Amniotic stem cell (primary cell): ENCODE data around the gene ARHGEF6.

Source experiments
- DNase-seq: peaks from one replicate; lab custom pipeline; 2025; lab: John Stamatoyannopoulos, UW

ARHGEF6 gene

DNA sequence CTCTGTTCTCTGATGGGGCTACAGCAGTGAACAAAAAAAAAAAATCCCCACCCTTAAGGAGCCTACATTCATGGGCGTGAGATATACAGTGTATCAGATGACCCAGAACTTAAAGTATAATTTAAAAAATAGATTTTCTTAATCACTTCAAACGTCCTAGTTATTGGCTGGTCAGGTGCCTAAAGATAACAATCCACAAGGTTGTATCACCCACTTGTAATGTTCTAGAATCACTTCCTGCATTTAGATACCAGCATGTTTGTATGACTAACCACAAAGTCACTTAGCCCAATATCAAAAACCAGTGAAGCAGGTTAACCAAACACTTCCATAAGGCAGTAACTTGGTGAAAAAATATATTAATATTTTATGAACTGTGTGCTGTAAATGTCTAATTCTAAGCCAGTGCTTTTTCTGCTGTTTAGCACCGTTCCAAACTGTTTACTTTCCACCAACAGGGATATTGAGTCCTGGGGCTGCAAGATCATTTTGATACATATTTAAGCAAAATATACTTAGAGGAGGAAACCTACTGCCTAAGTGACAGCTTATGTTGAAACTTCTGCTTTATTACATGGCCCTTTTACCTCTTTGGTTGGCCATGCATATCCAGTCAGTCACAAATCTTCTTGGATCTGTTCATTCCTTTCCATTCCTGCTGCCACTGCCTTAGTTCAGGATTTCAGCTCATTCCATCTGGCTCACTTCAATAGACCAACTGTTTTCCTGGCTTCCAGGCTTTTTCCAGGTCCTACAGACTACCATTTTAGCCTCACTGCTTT lies 89.5 kb downstream of the ARHGEF6 start:
- no peak for DNase-seq

DNA sequence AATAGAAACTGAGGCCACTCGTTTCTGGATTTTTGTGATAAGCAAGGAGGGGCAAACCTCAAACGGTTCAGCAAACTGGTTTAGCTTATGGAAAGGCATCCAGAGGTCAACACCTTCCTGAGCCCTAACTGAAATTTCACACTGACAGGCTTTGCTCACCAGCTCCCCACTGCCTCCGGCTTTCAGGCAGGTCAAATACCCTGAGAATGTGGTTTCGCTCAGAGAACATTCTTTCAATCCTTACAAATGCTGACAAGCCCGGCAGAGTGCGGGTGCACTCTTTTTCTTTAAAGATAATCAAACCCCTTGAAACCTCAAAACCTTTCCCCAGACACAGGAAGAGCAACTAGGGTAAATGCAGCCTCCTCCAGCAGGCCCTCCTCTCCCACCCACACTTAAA lies 91.3 kb downstream of the ARHGEF6 start:
- DNase-seq = no peak

GRCh38 chrX:136687457-136687856 lies 93.3 kb downstream of the ARHGEF6 start:
- DNase-seq = no peak

GRCh38 chrX:136684120-136684519 lies 96.6 kb downstream of the ARHGEF6 start:
- DNase-seq = no peak

DNA sequence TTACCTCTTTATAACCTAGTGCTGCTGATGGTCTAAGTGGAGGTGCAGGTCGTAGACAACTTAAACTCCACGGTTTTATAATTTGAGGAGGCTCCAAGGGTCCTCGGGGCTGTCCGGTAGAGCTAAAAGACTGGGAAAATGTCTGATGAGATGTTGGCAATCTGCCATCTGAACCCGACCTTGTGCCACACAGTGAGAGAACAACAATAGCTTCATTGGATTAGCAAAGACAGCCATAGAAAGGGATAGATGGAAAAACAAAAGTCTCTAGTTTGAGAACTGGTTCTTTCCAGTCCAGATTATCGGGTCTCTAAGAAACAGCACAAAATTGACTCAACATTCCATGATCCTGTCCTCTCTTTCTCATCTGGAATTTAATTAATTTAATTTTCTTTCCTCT lies 101.2 kb downstream of the ARHGEF6 start:
- DNase-seq = no peak

DNA sequence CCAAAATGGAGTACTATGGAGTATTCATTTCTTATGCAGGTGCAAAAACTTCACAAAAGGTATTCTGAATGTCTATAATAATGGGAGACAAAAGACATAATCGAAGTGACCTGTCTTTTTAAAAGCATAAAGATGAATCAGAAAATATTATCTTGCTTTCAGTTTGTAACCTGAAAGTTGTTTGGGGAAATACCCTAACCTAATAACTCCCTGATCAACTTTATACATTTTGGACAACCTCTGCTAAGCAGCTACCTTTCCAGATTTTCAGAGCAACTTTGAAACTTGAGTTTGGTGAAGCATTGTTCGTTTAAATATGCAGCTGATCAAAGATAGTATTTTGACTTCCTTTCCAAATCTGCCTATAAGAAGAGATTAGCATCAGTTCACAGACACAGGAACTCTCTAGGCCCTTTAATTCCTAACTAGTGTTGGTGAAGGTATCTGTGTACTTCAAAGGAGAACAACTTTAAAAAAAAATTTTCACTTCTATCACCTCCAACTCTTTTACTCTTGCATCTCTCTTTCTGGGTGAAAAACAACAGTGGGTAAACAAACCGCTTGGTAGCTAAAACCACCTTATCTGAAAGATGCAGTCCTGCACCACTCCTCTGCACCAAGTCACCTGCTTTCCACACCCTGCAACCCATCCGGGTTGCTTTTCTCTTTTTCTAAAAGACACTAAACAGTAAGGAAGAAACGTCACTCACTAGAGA lies 106.3 kb downstream of the ARHGEF6 start:
- DNase-seq = no peak

- no peak for DNase-seq
These were observed 109.6 kb downstream of the ARHGEF6 start for GRCh38 chrX:136671006-136671610.

GRCh38 chrX:136667446-136668168 lies 113.1 kb downstream of the ARHGEF6 start:
- no peak for DNase-seq

GRCh38 chrX:136666088-136666487 lies 114.6 kb downstream of the ARHGEF6 start:
- no peak for DNase-seq

GRCh38 chrX:136665258-136665900 lies 115.4 kb downstream of the ARHGEF6 start:
- no peak for DNase-seq

DNA sequence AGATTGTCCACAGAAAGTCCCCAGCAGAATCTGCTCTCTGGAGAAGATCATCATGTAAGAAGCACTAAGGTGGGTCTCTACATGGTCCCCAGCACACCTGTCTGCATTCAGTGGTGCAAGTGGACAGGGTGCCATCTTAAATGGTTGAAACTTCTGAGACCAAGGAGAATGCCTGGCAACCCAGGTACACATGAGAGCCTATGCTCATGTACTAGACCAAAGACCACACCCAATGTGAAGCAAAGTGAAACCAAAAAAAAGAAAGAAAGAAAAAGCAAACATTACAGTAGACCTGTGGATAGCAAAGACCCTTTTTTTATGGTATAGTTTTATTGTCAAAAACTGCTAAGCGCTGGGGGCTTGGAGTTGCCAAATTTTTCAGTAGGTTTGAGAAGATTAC lies 117.8 kb downstream of the ARHGEF6 start:
- no peak for DNase-seq

DNA sequence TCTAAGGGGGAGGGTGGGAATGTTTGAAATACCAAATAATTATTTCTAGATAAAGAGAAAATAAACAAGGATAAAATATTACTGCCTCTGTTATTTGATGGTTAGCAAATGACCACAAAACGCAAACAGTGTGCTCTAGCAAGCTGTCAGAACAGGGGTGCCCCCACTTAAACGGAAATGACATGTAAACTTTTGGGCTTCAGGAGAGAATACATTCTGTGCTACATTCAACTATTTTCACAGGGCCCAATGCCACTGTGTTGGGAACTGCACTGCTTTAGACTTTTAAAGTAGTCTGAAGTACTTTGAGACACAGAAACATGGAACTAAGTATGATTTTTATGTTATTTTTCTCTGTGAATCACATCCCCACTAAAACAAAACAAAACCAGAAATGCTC lies 118.6 kb downstream of the ARHGEF6 start:
- DNase-seq = no peak

GRCh38 chrX:136660896-136661295 lies 119.8 kb downstream of the ARHGEF6 start:
- DNase-seq = no peak

GRCh38 chrX:136659174-136659573 lies 121.6 kb downstream of the ARHGEF6 start:
- no peak for DNase-seq

DNA sequence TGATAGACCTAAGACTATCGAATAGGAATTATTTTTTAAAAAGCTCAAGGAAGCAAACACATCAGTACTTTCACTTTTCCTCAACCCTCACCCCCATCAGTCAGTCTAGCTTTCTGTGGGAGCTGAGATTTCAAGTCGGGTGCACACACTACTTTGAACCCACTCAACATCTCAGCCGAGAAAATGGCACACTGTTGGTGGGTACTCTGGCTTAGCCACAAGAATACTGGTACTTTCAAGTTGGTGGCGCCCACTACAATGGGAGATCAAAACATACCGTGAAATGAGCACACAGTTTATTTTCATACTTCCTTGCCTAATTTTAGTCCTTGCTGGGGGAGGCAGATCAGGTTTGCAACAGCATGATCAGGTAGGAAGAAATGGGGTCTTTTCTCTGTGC lies 122.6 kb downstream of the ARHGEF6 start:
- no peak for DNase-seq

DNA sequence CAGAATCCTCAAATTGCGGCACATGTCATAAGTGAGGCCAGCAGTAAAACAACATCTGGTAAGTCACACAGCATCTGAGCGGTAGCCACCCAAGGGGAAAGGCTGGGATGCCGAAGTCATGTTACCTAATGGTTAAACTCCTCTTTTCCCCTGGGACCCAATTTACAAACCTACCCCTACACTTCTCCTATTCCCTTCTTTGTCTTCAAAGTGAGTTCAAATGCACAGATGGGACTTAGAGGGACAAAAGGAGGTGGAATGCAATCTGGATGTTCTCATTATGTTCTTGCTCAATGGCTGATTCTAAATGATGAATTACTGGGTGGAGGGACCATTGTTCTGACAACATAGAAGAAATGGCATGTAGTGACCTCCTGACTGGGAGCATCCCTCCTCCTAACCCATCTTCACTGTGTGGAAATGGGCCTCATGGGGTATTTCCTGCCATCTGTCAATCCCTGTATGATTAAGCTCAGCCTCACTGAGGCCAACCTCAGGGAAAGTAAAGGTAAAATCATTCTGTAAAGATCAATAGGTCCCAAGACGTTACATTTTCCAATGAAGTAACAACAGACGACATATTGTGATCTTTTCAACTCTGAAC lies 124.3 kb downstream of the ARHGEF6 start:
- DNase-seq = no peak

- DNase-seq = no peak
These were observed 127.7 kb downstream of the ARHGEF6 start for GRCh38 chrX:136652822-136653723.

DNA sequence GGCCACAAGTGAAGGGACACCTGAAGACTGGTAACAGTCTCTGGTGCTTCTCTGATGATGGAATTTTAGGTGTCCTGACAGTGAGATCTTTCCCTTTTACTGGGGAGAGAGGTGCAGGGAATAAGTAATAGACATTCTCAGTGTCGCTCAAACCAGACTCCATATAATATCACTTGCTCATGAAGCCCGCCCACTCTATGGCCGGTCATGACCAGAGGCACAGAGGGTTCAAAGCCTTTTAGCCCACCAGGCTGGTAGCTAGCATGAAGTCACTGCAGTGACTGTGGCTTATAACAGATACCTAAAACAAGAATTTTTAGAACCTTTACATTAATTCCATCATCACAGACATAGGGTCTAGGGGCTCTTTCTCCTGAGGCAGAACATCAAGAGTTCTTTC lies 129.9 kb downstream of the ARHGEF6 start:
- no peak for DNase-seq

DNA sequence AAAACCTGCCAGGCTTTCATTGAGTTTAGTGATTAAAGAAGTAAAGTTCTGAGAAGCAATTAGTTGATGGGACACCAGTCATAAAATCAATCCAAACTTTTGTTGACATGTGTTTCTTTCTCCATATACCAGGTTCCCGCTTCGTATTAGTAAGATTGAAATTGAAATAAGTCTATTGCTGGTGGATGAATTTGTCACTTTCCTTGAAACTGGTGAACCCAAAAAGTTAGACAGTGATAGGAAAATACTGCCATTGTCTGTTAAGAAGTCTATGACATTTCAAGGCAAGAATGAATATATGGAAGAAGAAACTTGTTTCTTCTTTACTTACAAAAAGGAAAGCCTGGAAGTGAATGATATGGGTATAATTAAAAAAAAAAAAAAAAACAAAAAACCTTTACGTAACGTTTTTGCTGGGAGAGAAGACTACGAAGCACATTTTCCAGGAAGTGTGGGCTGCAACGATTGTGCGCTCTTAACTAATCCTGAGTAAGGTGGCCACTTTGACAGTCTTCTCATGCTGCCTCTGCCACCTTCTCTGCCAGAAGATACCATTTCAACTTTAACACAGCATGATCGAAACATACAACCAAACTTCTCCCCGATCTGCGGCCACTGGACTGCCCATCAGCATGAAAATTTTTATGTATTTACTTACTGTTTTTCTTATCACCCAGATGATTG lies 132.9 kb downstream of the ARHGEF6 start, which contains the start of gene CD40LG:
TSS of gene CD40LG (plus strand) at position 482 of the 684 bp plus-strand sequence. CDS start at position 573, 91 bp downstream.
- no peak for DNase-seq
